ENCODE measurements around the gene LAMA5. TPM values are rescaled to one million over a fixed set of nuclear protein-coding genes. Genes with fewer than 3 reads are reported as not detected.

LAMA5 gene
- total RNA-seq, 1 donor from 2014 or later, result 601 TPM

- Mint-ChIP-seq H3K27me3 (ENCODE audit: low read depth) (no peaks in the 10 kb centered on the region), H3K4me3 (no peak overlapping the region), H3K4me1 (no peaks in the 10 kb centered on the region), H3K36me3 (peaks cover 11% of the 10 kb centered on the region), H3K27ac (no peak overlapping the region), H3K9me3 (no peaks in the 10 kb centered on the region)
- DNase-seq (ENCODE audit: low spot score in 2 of 2, unreplicated experiment in 2 of 2), result no peak
- no peak for TF ChIP-seq CTCF (IDR thresholded peaks at IDR 0.05; ENCODE audit: unreplicated experiment)
Measured at GRCh38 chr20:62394248-62395245, 27.4 kb upstream of the LAMA5 start.

- no peak overlapping the region for H3K4me3 Mint-ChIP-seq
- H3K4me1 Mint-ChIP-seq, result peaks cover under 1% of the 10 kb centered on the region
- H3K27me3 Mint-ChIP-seq (ENCODE audit: low read depth), result no peaks in the 10 kb centered on the region
- H3K9me3 Mint-ChIP-seq, result no peaks in the 10 kb centered on the region
- TF ChIP-seq CTCF (IDR thresholded peaks at IDR 0.05; ENCODE audit: unreplicated experiment), result no peak
- no peak for DNase-seq (ENCODE audit: low spot score in 2 of 2, unreplicated experiment in 2 of 2)
- H3K27ac Mint-ChIP-seq, result no peak overlapping the region
- H3K36me3 Mint-ChIP-seq, result peaks cover 11% of the 10 kb centered on the region
Measured at GRCh38 chr20:62393830-62394229, 26.7 kb upstream of the LAMA5 start.

- Mint-ChIP-seq H3K36me3 (peaks cover 12% of the 10 kb centered on the region), H3K9me3 (no peaks in the 10 kb centered on the region), H3K4me3 (no peak overlapping the region), H3K4me1 (peaks cover 6% of the 10 kb centered on the region), H3K27me3 (ENCODE audit: low read depth) (no peaks in the 10 kb centered on the region), H3K27ac (no peak overlapping the region)
- DNase-seq (ENCODE audit: low spot score in 2 of 2, unreplicated experiment in 2 of 2), result no peak
- TF ChIP-seq CTCF (IDR thresholded peaks at IDR 0.05; ENCODE audit: unreplicated experiment), result no peak
Measured at GRCh38 chr20:62393335-62393665, 26.2 kb upstream of the LAMA5 start.

GRCh38 chr20:62392621-62393334 lies 25.7 kb upstream of the LAMA5 start:
- Mint-ChIP-seq H3K4me3 (no peak overlapping the region), H3K36me3 (peaks cover 11% of the 10 kb centered on the region), H3K4me1 (peaks cover 11% of the 10 kb centered on the region), H3K9me3 (no peaks in the 10 kb centered on the region), H3K27ac (no peak overlapping the region), H3K27me3 (ENCODE audit: low read depth) (no peaks in the 10 kb centered on the region)
- TF ChIP-seq CTCF (IDR thresholded peaks at IDR 0.05; ENCODE audit: unreplicated experiment), result no peak
- no peak for DNase-seq (ENCODE audit: low spot score in 2 of 2, unreplicated experiment in 2 of 2)

- no peak for DNase-seq (ENCODE audit: low spot score in 2 of 2, unreplicated experiment in 2 of 2)
- Mint-ChIP-seq H3K27ac (no peak overlapping the region), H3K27me3 (ENCODE audit: low read depth) (no peaks in the 10 kb centered on the region), H3K4me3 (no peak overlapping the region), H3K4me1 (peaks cover 15% of the 10 kb centered on the region), H3K36me3 (peaks cover 7% of the 10 kb centered on the region), H3K9me3 (no peaks in the 10 kb centered on the region)
- TF ChIP-seq CTCF (IDR thresholded peaks at IDR 0.05; ENCODE audit: unreplicated experiment), result no peak
Measured at GRCh38 chr20:62392077-62392418, 24.9 kb upstream of the LAMA5 start.
